Astrocyte (in vitro differentiated cells and primary cell): ENCODE measurements around the gene TDP1. TPM values are rescaled to one million over a fixed set of nuclear protein-coding genes. Genes with fewer than 3 reads are reported as not detected.

Experiments
- DNase-seq: peaks from one replicate; pipeline ENCODE4 v3.0.0-alpha.2; 2010; ENCODE audit warnings: low read depth
- FAIRE-seq: peaks from 2 replicates; lab custom pipeline; 2011; peaks lifted over from hg19 to GRCh38; lab: Jason Lieb, UNC
- H2AFZ ChIP-seq: 2 replicates; pipeline ENCODE4 v1.6.0; 2012; ENCODE audit warnings: low read depth, low read length, inconsistent platforms
- H3K27ac ChIP-seq: 2 replicates; pipeline ENCODE4 v1.5.1; 2011; ENCODE audit warnings: low read depth, low read length, inconsistent platforms
- H3K27me3 ChIP-seq: 2 replicates; pipeline ENCODE4 v1.6.0; 2011; ENCODE audit warnings: low read length, inconsistent platforms; ENCODE audit not compliant: insufficient read depth
- H3K36me3 ChIP-seq: 2 replicates; pipeline ENCODE4 v1.5.1; 2011; ENCODE audit warnings: low read length, inconsistent platforms; ENCODE audit not compliant: insufficient read depth
- H3K4me1 ChIP-seq: 2 replicates; pipeline ENCODE4 v1.5.1; 2011; ENCODE audit warnings: low read length, inconsistent platforms; ENCODE audit not compliant: insufficient read depth
- H3K4me2 ChIP-seq: 2 replicates; pipeline ENCODE4 v1.6.0; 2012; ENCODE audit warnings: low read length, inconsistent platforms
- H3K4me3 ChIP-seq: 2 replicates; pipeline ENCODE4 v1.5.1; 2011; ENCODE audit warnings: low read depth, mild to moderate bottlenecking, low read length, inconsistent platforms; ENCODE audit not compliant: insufficient read depth
- H3K79me2 ChIP-seq: 2 replicates; pipeline ENCODE4 v1.6.0; 2012; ENCODE audit warnings: mild to moderate bottlenecking, low read length, inconsistent platforms; ENCODE audit not compliant: insufficient read depth
- H3K9ac ChIP-seq: 2 replicates; pipeline ENCODE4 v1.6.0; 2012; ENCODE audit warnings: mild to moderate bottlenecking, low read length, inconsistent platforms
- H3K9me3 ChIP-seq: 2 replicates; pipeline ENCODE4 v1.5.1; 2012; ENCODE audit warnings: low read depth, mild to moderate bottlenecking, low read length, inconsistent platforms; ENCODE audit not compliant: insufficient read depth
- H4K20me1 ChIP-seq: 2 replicates; pipeline ENCODE4 v1.6.0; 2012; ENCODE audit warnings: low read length, inconsistent platforms; ENCODE audit not compliant: insufficient read depth
- H3K27ac Mint-ChIP-seq: one replicate; pipeline ENCODE4 v1.8.0; 2021; ENCODE audit warnings: mild to moderate bottlenecking, mixed read lengths; ENCODE audit not compliant: unreplicated experiment
- H3K27me3 Mint-ChIP-seq: one replicate; pipeline ENCODE4 v1.8.0; 2021; ENCODE audit warnings: low read depth, mixed read lengths; ENCODE audit not compliant: unreplicated experiment
- H3K36me3 Mint-ChIP-seq: one replicate; pipeline ENCODE4 v1.8.0; 2021; ENCODE audit warnings: low read depth, mixed read lengths; ENCODE audit not compliant: unreplicated experiment
- H3K4me1 Mint-ChIP-seq: one replicate; pipeline ENCODE4 v1.8.0; 2021; ENCODE audit warnings: low read depth, mixed read lengths; ENCODE audit not compliant: unreplicated experiment
- H3K4me3 Mint-ChIP-seq: one replicate; pipeline ENCODE4 v1.8.0; 2021; ENCODE audit warnings: mild to moderate bottlenecking, moderate library complexity, mixed read lengths; ENCODE audit not compliant: unreplicated experiment
- H3K9me3 Mint-ChIP-seq: one replicate; pipeline ENCODE4 v1.8.0; 2021; ENCODE audit warnings: mild to moderate bottlenecking, mixed read lengths; ENCODE audit not compliant: unreplicated experiment
- EZH2 ChIP-seq: IDR thresholded peaks from 2 replicates; pipeline ENCODE4 v1.6.1; 2012; ENCODE audit warnings: mild to moderate bottlenecking, low read length, inconsistent platforms; ENCODE audit not compliant: insufficient read depth
- total RNA-seq: library from RNA; stranded (reverse); gene quantifications from 2 replicates; pipeline ENCODE4 v1.2.1, GENCODE V29; 2021
- TF ChIP-seq, protein P1 (sequence below): IDR thresholded peaks from 2 replicates; pipeline ENCODE4 v1.5.1; 2011; ENCODE audit warnings: low read depth, mild to moderate bottlenecking, inconsistent platforms, low read length, moderate library complexity; ENCODE audit not compliant: insufficient read depth

The TDP1 gene
- total RNA-seq, 1 donor from 2014 or later: 17.0 TPM

DNA sequence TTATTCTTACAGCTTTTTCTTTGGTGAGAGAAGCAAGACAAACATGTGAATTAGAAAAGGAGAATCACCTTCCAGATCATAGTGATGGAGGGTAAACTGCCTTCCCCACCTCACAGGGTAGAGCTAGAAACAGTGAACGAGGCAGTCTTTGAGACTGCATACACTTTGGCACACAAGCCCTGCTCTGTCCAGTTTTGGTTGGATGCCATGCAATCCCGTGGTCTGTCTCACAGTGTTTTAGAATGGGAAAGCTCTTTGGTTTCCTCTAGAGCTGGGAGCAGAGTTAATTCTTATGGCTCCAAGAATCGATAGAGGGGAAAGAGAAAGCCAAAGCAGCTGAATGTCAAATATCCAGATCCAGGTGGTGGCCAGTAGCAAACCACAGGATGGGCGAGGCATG is 21.9 kb downstream of the TDP1 start:
- Mint-ChIP-seq H3K27me3 (no peaks in the 10 kb centered on the region), H3K4me1 (no peaks in the 10 kb centered on the region), H3K9me3 (no peaks in the 10 kb centered on the region), H3K4me3 (no peak overlapping the region), H3K27ac (no peak overlapping the region), H3K36me3 (peaks cover 5% of the 10 kb centered on the region)
- Histone ChIP-seq H3K9me3 (no peaks in the 10 kb centered on the region), H3K4me2 (no peak overlapping the region), H3K9ac (no peak overlapping the region), H3K36me3 (peaks cover 60% of the 10 kb centered on the region), H3K27me3 (no peaks in the 10 kb centered on the region), H3K27ac (no peak overlapping the region), H3K79me2 (peaks cover 6% of the 10 kb centered on the region), H4K20me1 (peaks cover 5% of the 10 kb centered on the region), H2AFZ (no peak overlapping the region), H3K4me3 (no peak overlapping the region), H3K4me1 (no peaks in the 10 kb centered on the region)
- TF ChIP-seq, protein P1, sequence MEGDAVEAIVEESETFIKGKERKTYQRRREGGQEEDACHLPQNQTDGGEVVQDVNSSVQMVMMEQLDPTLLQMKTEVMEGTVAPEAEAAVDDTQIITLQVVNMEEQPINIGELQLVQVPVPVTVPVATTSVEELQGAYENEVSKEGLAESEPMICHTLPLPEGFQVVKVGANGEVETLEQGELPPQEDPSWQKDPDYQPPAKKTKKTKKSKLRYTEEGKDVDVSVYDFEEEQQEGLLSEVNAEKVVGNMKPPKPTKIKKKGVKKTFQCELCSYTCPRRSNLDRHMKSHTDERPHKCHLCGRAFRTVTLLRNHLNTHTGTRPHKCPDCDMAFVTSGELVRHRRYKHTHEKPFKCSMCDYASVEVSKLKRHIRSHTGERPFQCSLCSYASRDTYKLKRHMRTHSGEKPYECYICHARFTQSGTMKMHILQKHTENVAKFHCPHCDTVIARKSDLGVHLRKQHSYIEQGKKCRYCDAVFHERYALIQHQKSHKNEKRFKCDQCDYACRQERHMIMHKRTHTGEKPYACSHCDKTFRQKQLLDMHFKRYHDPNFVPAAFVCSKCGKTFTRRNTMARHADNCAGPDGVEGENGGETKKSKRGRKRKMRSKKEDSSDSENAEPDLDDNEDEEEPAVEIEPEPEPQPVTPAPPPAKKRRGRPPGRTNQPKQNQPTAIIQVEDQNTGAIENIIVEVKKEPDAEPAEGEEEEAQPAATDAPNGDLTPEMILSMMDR: no peak
- DNase-seq: no peak
- FAIRE-seq: no peak

DNA sequence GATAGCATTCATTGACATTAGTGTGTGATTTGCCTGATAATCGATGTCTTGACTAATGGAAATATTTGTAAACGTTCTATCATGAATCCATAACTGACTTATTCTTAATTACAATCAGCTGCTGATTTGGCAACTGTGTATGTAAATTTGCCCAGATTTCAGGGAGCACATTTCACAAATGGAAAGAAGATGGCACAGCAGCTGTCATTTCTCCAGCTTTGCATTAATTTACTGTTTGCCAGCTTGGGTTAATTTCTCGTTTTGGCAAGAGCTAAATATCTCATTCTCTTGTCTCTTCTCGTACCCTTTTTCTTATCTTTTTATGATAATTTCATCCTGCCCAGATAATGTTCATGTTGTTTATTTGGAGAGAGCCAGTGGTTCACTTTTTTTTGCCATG is 22.9 kb downstream of the TDP1 start:
- Histone ChIP-seq H3K9me3 (no peaks in the 10 kb centered on the region), H3K9ac (no peak overlapping the region), H4K20me1 (peaks cover 1% of the 10 kb centered on the region), H3K79me2 (peaks cover 6% of the 10 kb centered on the region), H3K4me1 (no peaks in the 10 kb centered on the region), H2AFZ (no peak overlapping the region), H3K27ac (no peak overlapping the region), H3K36me3 (peaks cover 59% of the 10 kb centered on the region), H3K4me3 (no peak overlapping the region), H3K27me3 (no peaks in the 10 kb centered on the region), H3K4me2 (no peak overlapping the region)
- DNase-seq (no peak), FAIRE-seq (no peak)
- Mint-ChIP-seq H3K36me3 (peaks cover 5% of the 10 kb centered on the region), H3K27ac (no peak overlapping the region), H3K9me3 (no peaks in the 10 kb centered on the region), H3K4me1 (no peaks in the 10 kb centered on the region), H3K27me3 (no peaks in the 10 kb centered on the region), H3K4me3 (no peak overlapping the region)
- TF ChIP-seq, protein P1: no peak
- no peak for TF ChIP-seq EZH2

DNA sequence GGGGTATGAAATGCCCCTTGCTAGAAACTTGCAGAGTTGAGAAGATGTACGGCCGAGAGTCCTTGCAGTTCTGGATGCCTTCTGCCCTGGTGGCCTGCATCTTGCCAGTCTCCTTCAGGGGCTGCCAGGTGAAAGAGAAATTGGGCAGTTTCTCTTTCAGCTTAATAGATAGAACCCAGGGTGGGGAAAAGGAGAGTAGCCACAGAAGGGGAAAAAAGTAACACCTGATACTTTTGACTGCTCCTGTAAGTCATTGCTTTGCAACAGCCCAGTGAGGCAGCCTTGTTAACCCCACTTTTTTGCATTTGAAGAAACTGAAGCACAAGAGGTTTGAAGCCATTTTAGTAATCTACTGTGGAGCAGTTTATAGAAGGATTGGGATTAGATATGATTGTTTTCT is 27.6 kb downstream of the TDP1 start:
- no peaks in the 10 kb centered on the region for H3K27me3 Mint-ChIP-seq
- H4K20me1 ChIP-seq: no peaks in the 10 kb centered on the region
- no peaks in the 10 kb centered on the region for H3K27me3 ChIP-seq
- H3K4me1 Mint-ChIP-seq: no peaks in the 10 kb centered on the region
- H3K36me3 Mint-ChIP-seq: peaks cover 9% of the 10 kb centered on the region
- H3K4me2 ChIP-seq: no peak overlapping the region
- H3K36me3 ChIP-seq: peaks cover 45% of the 10 kb centered on the region
- H3K9me3 ChIP-seq: no peaks in the 10 kb centered on the region
- no peak for TF ChIP-seq EZH2
- TF ChIP-seq, protein P1: no peak
- H3K4me1 ChIP-seq: no peaks in the 10 kb centered on the region
- no peak overlapping the region for H3K27ac Mint-ChIP-seq
- no peak overlapping the region for H2AFZ ChIP-seq
- no peaks in the 10 kb centered on the region for H3K79me2 ChIP-seq
- no peak overlapping the region for H3K9ac ChIP-seq
- H3K9me3 Mint-ChIP-seq: no peaks in the 10 kb centered on the region
- no peak for FAIRE-seq
- H3K4me3 ChIP-seq: no peak overlapping the region
- DNase-seq: no peak
- no peak overlapping the region for H3K27ac ChIP-seq
- no peak overlapping the region for H3K4me3 Mint-ChIP-seq
